Measurements from ENCODE around the gene RARG. TPM values are rescaled to one million over a fixed set of nuclear protein-coding genes. Genes with fewer than 3 reads are reported as not detected.

The RARG gene
- total RNA-seq, 1 experiment from 2014 or later: 14.0 TPM

GRCh38 chr12:53268630-53269562, 36.9 kb upstream of the RARG start:
- CTCF ChIA-PET: interaction anchor here (1.3 kb wide), 1 partner anchor 57 kb away, joined by 3 read pairs; no protein-coding TSS in a partner anchor
- Histone ChIP-seq H3K36me3 (ENCODE audit: insufficient read depth, low read length, poor library complexity, severe bottlenecking) (peaks cover 43% of the 10 kb centered on the region), H3K4me1 (ENCODE audit: insufficient read depth, low read length, poor library complexity, severe bottlenecking) (peaks cover 18% of the 10 kb centered on the region), H3K27me3 (replicated peaks; ENCODE audit: insufficient read depth, low read depth, low read length, poor library complexity) (no peaks in the 10 kb centered on the region), H3K4me3 (ENCODE audit: low read depth, low read length, poor library complexity, severe bottlenecking) (peak overlapping the region; percentile 86), H3K27ac (ENCODE audit: low read depth, low read length, poor library complexity, severe bottlenecking) (peak overlapping the region; percentile 87), H3K9me3 (ENCODE audit: low read depth, low read length, poor library complexity, severe bottlenecking) (no peaks in the 10 kb centered on the region)
- DNase-seq (ENCODE audit: low spot score): no peak
- intact Hi-C loops (cut with micrococcal nuclease; ENCODE audit: unreplicated experiment): loop anchor here (5.0 kb wide), 1 partner anchor 47 kb away; no protein-coding TSS in a partner anchor
- POLR2A ChIA-PET (ENCODE audit: low non-redundant PET): interaction anchor here (0.7 kb wide), 1 partner anchor 169 kb away, joined by 3 read pairs; no protein-coding TSS in a partner anchor
- TSS peak; percentile 85 for BruUV-seq (replicated peaks)
- no peak for TF ChIP-seq EZH2 (IDR thresholded peaks at IDR 0.05; ENCODE audit: borderline replicate concordance, low read depth, low read length, poor library complexity, severe bottlenecking)

GRCh38 chr12:53267999-53268629, 36.1 kb upstream of the RARG start, which contains the start of gene ESPL1:
ESPL1 (plus strand) TSS chr12:53268299; CDS start chr12:53268767, 468 bp downstream.
- intact Hi-C loops (cut with micrococcal nuclease; ENCODE audit: unreplicated experiment): loop anchor here (5.0 kb wide), 1 partner anchor 46 kb away; no protein-coding TSS in a partner anchor
- peaks cover 18% of the 10 kb centered on the region for H3K4me1 ChIP-seq (ENCODE audit: insufficient read depth, low read length, poor library complexity, severe bottlenecking)
- peak within 1 kb of the TSS; percentile 86 for H3K4me3 ChIP-seq (ENCODE audit: low read depth, low read length, poor library complexity, severe bottlenecking)
- DNase-seq (ENCODE audit: low spot score): peak; percentile 89
- H3K27ac ChIP-seq (ENCODE audit: low read depth, low read length, poor library complexity, severe bottlenecking): peak within 1 kb of the TSS; percentile 87
- H3K27me3 ChIP-seq (replicated peaks; ENCODE audit: insufficient read depth, low read depth, low read length, poor library complexity): no peaks in the 10 kb centered on the region
- peaks cover 42% of the 10 kb centered on the region for H3K36me3 ChIP-seq (ENCODE audit: insufficient read depth, low read length, poor library complexity, severe bottlenecking)
- POLR2A ChIA-PET (ENCODE audit: low non-redundant PET): interaction anchor here (0.7 kb wide), 1 partner anchor 169 kb away, joined by 3 read pairs; no protein-coding TSS in a partner anchor
- no TSS peak for BruUV-seq (replicated peaks)
- peak; percentile 47 for TF ChIP-seq CTCF (conservative IDR thresholded peaks at IDR 0.05; ENCODE audit: low read depth, low read length)
- no peak for TF ChIP-seq EZH2 (IDR thresholded peaks at IDR 0.05; ENCODE audit: borderline replicate concordance, low read depth, low read length, poor library complexity, severe bottlenecking)
- no peaks in the 10 kb centered on the region for H3K9me3 ChIP-seq (ENCODE audit: low read depth, low read length, poor library complexity, severe bottlenecking)
- CTCF ChIA-PET: interaction anchor here (0.6 to 1.9 kb wide), 3 partner anchors 54 to 112 kb away, joined by 3 to 9 read pairs (median 4); no protein-coding TSS in a partner anchor

- peaks cover 37% of the 10 kb centered on the region for H3K36me3 ChIP-seq (ENCODE audit: insufficient read depth, low read length, poor library complexity, severe bottlenecking)
- H3K4me1 ChIP-seq (ENCODE audit: insufficient read depth, low read length, poor library complexity, severe bottlenecking): peaks cover 18% of the 10 kb centered on the region
- H3K9me3 ChIP-seq (ENCODE audit: low read depth, low read length, poor library complexity, severe bottlenecking): no peaks in the 10 kb centered on the region
- ChIA-PET POLR2A (ENCODE audit: low non-redundant PET) (no interaction called here), CTCF (interaction anchor here (0.6 to 1.9 kb wide), 3 partner anchors 54 to 113 kb away, joined by 3 to 9 read pairs (median 4); no protein-coding TSS in a partner anchor)
- TF ChIP-seq EZH2 (IDR thresholded peaks at IDR 0.05; ENCODE audit: borderline replicate concordance, low read depth, low read length, poor library complexity, severe bottlenecking): no peak
- TF ChIP-seq CTCF (conservative IDR thresholded peaks at IDR 0.05; ENCODE audit: low read depth, low read length): no peak
- BruUV-seq (replicated peaks): no TSS peak
- no peak for DNase-seq (ENCODE audit: low spot score)
- peak overlapping the region; percentile 87 for H3K27ac ChIP-seq (ENCODE audit: low read depth, low read length, poor library complexity, severe bottlenecking)
- H3K4me3 ChIP-seq (ENCODE audit: low read depth, low read length, poor library complexity, severe bottlenecking): peak overlapping the region; percentile 86
- intact Hi-C loops (cut with micrococcal nuclease; ENCODE audit: unreplicated experiment): loop anchor here (5.0 kb wide), 1 partner anchor 45 kb away; no protein-coding TSS in a partner anchor
- no peaks in the 10 kb centered on the region for H3K27me3 ChIP-seq (replicated peaks; ENCODE audit: insufficient read depth, low read depth, low read length, poor library complexity)
Observed at GRCh38 chr12:53267306-53267998, 35.4 kb upstream of the RARG start.
